Adrenal gland (tissue), 12 donors: Measurements from ENCODE around the gene ATP6V1F. TPM values are rescaled to one million over a fixed set of nuclear protein-coding genes. Genes with fewer than 3 reads are reported as not detected.

ENCODE experiments used
- DNase-seq, 7 donors: peaks; one replicate each; pipeline ENCODE4 v3.0.0-alpha.2; 2019 to 2020
- H3K27ac ChIP-seq, 5 donors: fragments of 200-600 bp; sonication (generic) in 4 of 5; 1 replicate in 3 of 5; 2 replicates in 2 of 5; pipeline versions ENCODE4 v1.5.1 to v1.8.0; 2016 to 2020; ENCODE audit warnings: mild to moderate bottlenecking in 1 of 5
- H3K27me3 ChIP-seq: fragments of 200-600 bp; 2 replicates; pipeline ENCODE4 v1.8.0; 2021
- H3K36me3 ChIP-seq, 2 donors: fragments of 200-600 bp; replicated peaks in 1 of 2; 1 replicate in 1 of 2; 2 replicates in 1 of 2; pipeline versions ENCODE4 v1.5.1 to v1.8.0; 2018 to 2022
- H3K4me1 ChIP-seq, 2 donors: fragments of 200-600 bp; replicated peaks in 1 of 2; 1 replicate in 1 of 2; 2 replicates in 1 of 2; pipeline versions ENCODE4 v1.5.1 to v1.8.0; 2018 to 2021
- H3K4me3 ChIP-seq, 4 donors: fragments of 200-600 bp; sonication (generic) in 3 of 4; one replicate each; pipeline ENCODE4 v1.5.1; 2016 to 2018
- H3K9me3 ChIP-seq, 3 donors: fragments of 200-600 bp; sonication (generic) in 1 of 3; replicated peaks in 1 of 3; 1 replicate in 2 of 3; 2 replicates in 1 of 3; pipeline versions ENCODE4 v1.5.1 to v1.8.0; 2016 to 2021
- POLR2A ChIP-seq, 2 donors: fragments of 450-650 bp; IDR thresholded peaks; one replicate each; pipeline ENCODE4 v1.6.1; 2017; ENCODE audit warnings: antibody characterized with exemption in 2 of 2, mild to moderate bottlenecking in 2 of 2, moderate library complexity in 1 of 2
- WGBS, 4 donors: extraction: QIAGEN DNeasy Blood & Tissue Kit in 2 of 4; methylation state at CpG; one replicate each; pipeline versions ENCODE4 v1.1.5 to v1.1.7; 2013 to 2017; 5-methylcytosine and 5-hydroxymethylcytosine counted together
- intact Hi-C, 2 donors: fragments of 100-400 bp; cut with DNase I; formaldehyde crosslinking; loops; one replicate each; pipeline versions ENCODE4 v1.14.1 to v1.15.0; 2022 to 2023
- polyA plus RNA-seq, 3 donors: library from polyadenylated mRNA; stranded (reverse); fragments of 200-250 nt in 2 of 3; fragments of 350-450 nt in 1 of 3; fragmentation: Illumina TruSeq in 1 of 3; extraction: RNeasy Lipid Tissue Mini Kit (QIAGEN cat#74804) in 1 of 3; gene quantifications; one replicate each; pipeline ENCODE4 v1.2.3, GENCODE V29; 2013 to 2014
- total RNA-seq, 9 donors: library from RNA; depleted of rRNA in 4 of 9; stranded (reverse); fragments of >200 nt in 4 of 9; fragments of 120-200 nt in 1 of 9; fragmentation: NEBNext Ultra II Directional in 1 of 9; extraction: Animal tissue kit (Norgen Biotek cat#: 25700) in 1 of 9; gene quantifications; one replicate each; pipeline versions ENCODE4 v1.1.0 to v1.2.4, GENCODE V29; 2013 to 2023
- TF ChIP-seq, protein P1 (sequence below), 6 experiments: fragments of 450-650 bp in 4 of 6; fragments of 200-600 bp in 2 of 6; sonication (generic) in 1 of 6; IDR thresholded peaks; 1 replicate in 5 of 6; 2 replicates in 1 of 6; pipeline versions ENCODE4 v1.5.1 to v1.8.0; 2016 to 2021; ENCODE audit warnings: antibody characterized with exemption in 6 of 6, mild to moderate bottlenecking in 2 of 6, moderate library complexity in 1 of 6
- donor health status: healthy with polysubstance abuse.
- donor health status: Bipolar disorder and iron deficiency.
- donor health status: DM: yes; HTN: yes; CAD: no.
- donor health status: DM: no; HTN: no; CAD: no.
- donor health status: DM: no; HTN: no; CAD: no.
- donor health status: DM: yes; HTN: yes; CAD: no.

The ATP6V1F gene
- total and polyA plus RNA-seq, 12 donors = 94.6 to 334 (median 183) TPM

DNA sequence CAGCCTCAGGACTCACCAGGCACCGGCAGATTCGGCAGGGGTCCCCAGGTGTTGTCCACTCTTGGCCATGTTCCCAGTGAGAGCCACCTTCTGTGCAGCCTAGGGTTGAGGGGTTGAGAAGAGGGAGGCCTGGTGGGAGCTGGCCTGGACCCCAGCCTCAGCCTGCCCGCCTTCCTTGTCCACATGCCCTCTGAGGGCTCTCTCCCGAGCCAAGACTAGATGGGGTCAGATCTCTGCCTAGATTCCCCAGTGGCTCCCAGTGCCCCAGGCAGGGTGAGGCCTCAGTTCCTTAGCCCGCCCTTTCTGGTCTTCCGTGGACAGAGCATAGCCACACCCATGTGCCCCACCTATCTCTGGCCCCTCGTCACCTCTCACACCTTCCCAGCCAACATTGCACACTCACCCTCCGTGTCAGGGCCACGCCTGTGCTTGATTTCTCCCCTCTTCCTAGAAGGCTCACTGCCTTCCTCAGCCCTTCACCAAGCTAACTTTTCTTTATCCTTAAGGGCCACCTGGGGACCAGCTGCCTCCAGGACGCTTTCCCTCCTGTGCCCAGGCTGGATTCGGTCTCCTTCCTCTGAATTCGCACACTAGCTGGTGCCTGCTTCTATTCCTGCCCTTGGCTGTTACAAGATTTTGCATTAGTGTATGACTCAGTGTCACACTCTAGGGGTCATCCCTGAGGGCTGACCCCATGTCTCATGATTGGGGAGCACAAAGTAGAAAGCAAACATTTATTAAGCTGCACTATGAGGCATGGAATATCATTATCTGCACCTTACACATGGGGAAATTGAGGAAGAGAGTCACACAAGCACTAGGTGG is 40.3 kb downstream of the ATP6V1F start:
- intact Hi-C loops = no loop called here
- H3K4me1 ChIP-seq = no peaks in the 10 kb centered on the region
- no peak overlapping the region for H3K4me3 ChIP-seq
- H3K27me3 ChIP-seq = peaks cover 4% of the 10 kb centered on the region
- TF ChIP-seq POLR2A (IDR thresholded peaks at IDR 0.05) = no peak
- TF ChIP-seq, protein P1, sequence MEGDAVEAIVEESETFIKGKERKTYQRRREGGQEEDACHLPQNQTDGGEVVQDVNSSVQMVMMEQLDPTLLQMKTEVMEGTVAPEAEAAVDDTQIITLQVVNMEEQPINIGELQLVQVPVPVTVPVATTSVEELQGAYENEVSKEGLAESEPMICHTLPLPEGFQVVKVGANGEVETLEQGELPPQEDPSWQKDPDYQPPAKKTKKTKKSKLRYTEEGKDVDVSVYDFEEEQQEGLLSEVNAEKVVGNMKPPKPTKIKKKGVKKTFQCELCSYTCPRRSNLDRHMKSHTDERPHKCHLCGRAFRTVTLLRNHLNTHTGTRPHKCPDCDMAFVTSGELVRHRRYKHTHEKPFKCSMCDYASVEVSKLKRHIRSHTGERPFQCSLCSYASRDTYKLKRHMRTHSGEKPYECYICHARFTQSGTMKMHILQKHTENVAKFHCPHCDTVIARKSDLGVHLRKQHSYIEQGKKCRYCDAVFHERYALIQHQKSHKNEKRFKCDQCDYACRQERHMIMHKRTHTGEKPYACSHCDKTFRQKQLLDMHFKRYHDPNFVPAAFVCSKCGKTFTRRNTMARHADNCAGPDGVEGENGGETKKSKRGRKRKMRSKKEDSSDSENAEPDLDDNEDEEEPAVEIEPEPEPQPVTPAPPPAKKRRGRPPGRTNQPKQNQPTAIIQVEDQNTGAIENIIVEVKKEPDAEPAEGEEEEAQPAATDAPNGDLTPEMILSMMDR (IDR thresholded peaks at IDR 0.05) = no peak
- 76 to 82% (median 80%) methylated on average over 10 to 12 of the region's 12 CpGs for WGBS, 4 donors
- H3K36me3 ChIP-seq = no peaks in the 10 kb centered on the region
- no peak for DNase-seq
- H3K27ac ChIP-seq = no peak overlapping the region
- peaks cover 0 to 14% (median 0%) of the 10 kb centered on the region in 3 donors for H3K9me3 ChIP-seq

DNA sequence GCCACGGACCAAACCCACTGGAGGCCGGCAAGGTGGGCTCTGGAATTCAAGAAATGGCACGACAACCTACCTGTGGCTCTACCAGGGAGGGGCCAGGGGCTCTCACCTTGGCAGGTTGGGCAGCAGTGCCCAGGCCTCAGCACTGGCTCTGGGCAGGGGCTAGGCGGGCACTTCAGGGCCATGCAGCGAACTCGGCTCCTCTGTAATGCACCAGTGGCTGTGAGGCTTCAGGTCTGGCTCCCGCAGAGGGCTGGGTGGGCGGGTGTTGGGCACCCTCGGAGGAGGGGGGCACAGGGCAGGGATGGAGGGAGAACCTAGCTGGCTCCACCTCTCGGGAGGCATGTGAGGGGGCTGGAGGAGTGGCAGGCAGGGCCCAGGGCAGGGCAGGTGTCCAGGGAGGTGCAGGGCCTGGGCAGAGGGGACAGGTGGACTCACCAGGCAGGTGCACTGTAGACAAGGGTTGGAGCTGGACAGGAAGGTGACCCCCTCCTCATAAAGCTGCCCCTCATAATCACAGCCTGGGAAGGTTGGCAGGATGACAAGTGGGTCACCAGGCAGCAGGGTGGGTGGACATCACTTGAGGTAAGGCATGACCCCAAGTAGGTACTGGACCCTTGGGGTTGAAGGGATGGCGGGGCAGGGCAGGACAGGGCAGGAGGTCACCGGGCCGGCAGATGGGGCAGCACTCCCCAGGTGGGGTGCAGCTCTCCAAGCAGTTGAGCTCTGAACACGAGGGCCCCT is 41.1 kb downstream of the ATP6V1F start:
- Histone ChIP-seq H3K27me3 (peaks cover 4% of the 10 kb centered on the region), H3K36me3 (no peaks in the 10 kb centered on the region)
- intact Hi-C loops = no loop called here

DNA sequence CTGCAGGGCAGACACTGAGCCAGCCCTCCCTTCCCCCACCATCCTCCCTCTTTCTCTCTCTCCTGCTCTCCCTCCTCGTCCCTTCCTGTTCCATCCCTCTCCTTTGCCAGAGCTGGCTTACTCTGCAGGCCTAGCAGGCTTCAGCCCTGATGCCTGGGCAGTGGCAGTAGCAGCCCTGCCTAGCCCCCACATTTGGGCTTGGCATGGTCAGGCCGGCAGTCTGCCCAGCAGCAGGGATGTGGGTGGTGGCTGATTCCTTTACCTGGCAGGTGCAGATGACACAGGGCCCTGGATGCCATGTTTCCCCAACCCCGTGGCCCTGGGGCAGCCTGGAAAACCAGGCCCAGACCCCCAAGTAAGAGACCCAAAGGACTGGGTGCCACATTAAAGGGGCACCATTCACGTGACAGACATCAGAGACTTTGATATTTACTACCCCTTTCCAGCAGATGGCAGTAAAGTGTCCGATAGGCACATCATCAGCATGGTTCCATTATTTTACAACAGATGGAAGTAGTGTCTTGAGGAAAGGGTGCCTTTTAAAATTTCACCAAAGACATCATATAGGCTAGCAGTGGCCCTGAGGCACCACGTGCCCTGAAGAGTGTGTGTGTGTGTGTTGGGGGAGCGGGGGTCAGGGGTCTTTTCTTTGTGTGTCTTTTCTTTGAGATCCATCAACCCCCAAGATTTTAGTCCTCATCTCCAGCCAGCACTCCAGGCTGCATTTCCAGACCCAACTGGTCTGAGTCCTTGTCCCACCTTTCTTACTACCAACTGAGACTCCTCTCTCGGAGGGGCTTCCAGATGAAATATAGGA is 41.9 kb downstream of the ATP6V1F start:
- Histone ChIP-seq H3K4me3 (no peak overlapping the region), H3K27me3 (peaks cover 4% of the 10 kb centered on the region), H3K9me3 (peaks cover 0 to 7% (median 0%) of the 10 kb centered on the region in 3 donors), H3K36me3 (no peaks in the 10 kb centered on the region), H3K27ac (no peak overlapping the region), H3K4me1 (no peaks in the 10 kb centered on the region)
- intact Hi-C loops = loop anchor here in 1 of 2 donors (5.0 kb wide), 1 partner anchor 193 kb away; no protein-coding TSS in a partner anchor
- DNase-seq = no peak
- WGBS, 4 donors = 30 to 37% (median 33%) methylated on average over 8 of the region's 8 CpGs
- TF ChIP-seq POLR2A (IDR thresholded peaks at IDR 0.05) = no peak
- TF ChIP-seq, protein P1 (IDR thresholded peaks at IDR 0.05) = peak; percentile 51 to 77 (median 66)

More for the DNA sequence above, 41.1 kb downstream of the ATP6V1F start:
- no peak overlapping the region for H3K27ac ChIP-seq
- WGBS, 4 donors = 67 to 78% (median 74%) methylated on average over 7 to 14 of the region's 14 CpGs
- no peaks in the 10 kb centered on the region for H3K4me1 ChIP-seq
- peaks cover 0 to 14% (median 0%) of the 10 kb centered on the region in 3 donors for H3K9me3 ChIP-seq
- no peak overlapping the region for H3K4me3 ChIP-seq
- TF ChIP-seq, protein P1 (IDR thresholded peaks at IDR 0.05) = no peak
- no peak for TF ChIP-seq POLR2A (IDR thresholded peaks at IDR 0.05)
- DNase-seq = no peak
